Fibroblast of lung (primary cell): ENCODE results near the gene ATF4. TPM values are rescaled to one million over a fixed set of nuclear protein-coding genes. Genes with fewer than 3 reads are reported as not detected.

Source experiments
- DNase-seq, 2 donors: peaks; one replicate each; pipeline versions ENCODE4 v3.0.0 to v3.0.0-alpha.2; 2010; ENCODE audit warnings: low read depth in 2 of 2
- H2AFZ ChIP-seq: 2 replicates; pipeline ENCODE4 v1.5.1; 2012; ENCODE audit warnings: low read length, control low read depth, inconsistent platforms
- H3K27ac ChIP-seq: 2 replicates; pipeline ENCODE4 v1.5.1; 2011; ENCODE audit warnings: low read length, control low read depth; ENCODE audit not compliant: insufficient read depth
- H3K27me3 ChIP-seq: 2 replicates; pipeline ENCODE4 v1.5.1; 2011; ENCODE audit warnings: mild to moderate bottlenecking, low read length; ENCODE audit not compliant: control insufficient read depth, insufficient read depth
- H3K36me3 ChIP-seq: 2 replicates; pipeline ENCODE4 v1.5.1; 2011; ENCODE audit warnings: low read length; ENCODE audit not compliant: control insufficient read depth, insufficient read depth
- H3K4me1 ChIP-seq: 2 replicates; pipeline ENCODE4 v1.5.1; 2011; ENCODE audit warnings: low read length; ENCODE audit not compliant: control insufficient read depth, insufficient read depth; ENCODE audit errors: extremely low read depth
- H3K4me2 ChIP-seq: 2 replicates; pipeline ENCODE4 v1.5.1; 2011; ENCODE audit warnings: low read length, control low read depth; ENCODE audit not compliant: insufficient read depth; ENCODE audit errors: extremely low read depth
- H3K4me3 ChIP-seq, 4 experiments: fragments of 200-600 bp in 1 of 4; sonication (generic) in 1 of 4; replicated peaks in 1 of 4; 2 replicates each; pipeline ENCODE4 v1.5.1; 2011 to 2016; ENCODE audit warnings: low read length in 4 of 4, low read depth in 3 of 4, mild to moderate bottlenecking in 3 of 4, control low read depth in 2 of 4, inconsistent platforms in 1 of 4, mixed read lengths in 1 of 4; ENCODE audit not compliant: insufficient read depth in 1 of 4; ENCODE audit errors: control extremely low read depth in 1 of 4
- H3K79me2 ChIP-seq: 2 replicates; pipeline ENCODE4 v1.5.1; 2012; ENCODE audit warnings: mild to moderate bottlenecking, low read length, inconsistent platforms; ENCODE audit not compliant: control insufficient read depth, insufficient read depth
- H3K9ac ChIP-seq: 2 replicates; pipeline ENCODE4 v1.5.1; 2011; ENCODE audit warnings: mild to moderate bottlenecking, low read length, control low read depth; ENCODE audit not compliant: insufficient read depth
- H3K9me3 ChIP-seq: 2 replicates; pipeline ENCODE4 v1.5.1; 2012; ENCODE audit warnings: low read depth, low read length; ENCODE audit not compliant: control insufficient read depth, insufficient read depth
- H4K20me1 ChIP-seq: 2 replicates; pipeline ENCODE4 v1.5.1; 2011; ENCODE audit warnings: low read length; ENCODE audit not compliant: control insufficient read depth, insufficient read depth; ENCODE audit errors: extremely low read depth
- EZH2 ChIP-seq: IDR thresholded peaks from 2 replicates; pipeline ENCODE4 v1.5.1; 2012; ENCODE audit warnings: low read length, control low read depth, mild to moderate bottlenecking; ENCODE audit errors: missing control alignments
- polyA plus RNA-seq, 2 donors: library from polyadenylated mRNA; depleted of rRNA in 1 of 2; stranded (reverse) in 1 of 2; unstranded in 1 of 2; fragments of >200 nt; gene quantifications; 2 replicates each; pipeline ENCODE4 v1.2.1, GENCODE V29; 2011 to 2012; ENCODE audit warnings: missing spikeins in 1 of 2
- total RNA-seq: library from RNA; depleted of rRNA; stranded (reverse); fragments of >200 nt; gene quantifications from 2 replicates; pipeline ENCODE4 v1.2.1, GENCODE V29; 2014
- TF ChIP-seq, protein P1 (sequence below), 2 donors: IDR thresholded peaks in 1 of 2; conservative IDR thresholded peaks in 1 of 2; 1 replicate in 1 of 2; 2 replicates in 1 of 2; pipeline ENCODE4 v1.5.1; 2011 to 2012; ENCODE audit warnings: low read length in 2 of 2, control low read depth in 1 of 2, inconsistent platforms in 1 of 2, low read depth in 1 of 2, mild to moderate bottlenecking in 1 of 2

The ATF4 gene
- total and polyA plus RNA-seq, 2 donors (not counting 1 experiment from before 2014, with no cell fraction given): 546 to 555 TPM

- Histone ChIP-seq H3K36me3 (peaks cover 24% of the 10 kb centered on the region), H3K27ac (no peak overlapping the region), H4K20me1 (no peaks in the 10 kb centered on the region), H3K9me3 (no peaks in the 10 kb centered on the region), H3K79me2 (peaks cover 6% of the 10 kb centered on the region), H3K9ac (no peak overlapping the region), H3K4me1 (peaks cover 5% of the 10 kb centered on the region), H3K27me3 (no peaks in the 10 kb centered on the region), H2AFZ (no peak overlapping the region), H3K4me3 (no peak overlapping the region), H3K4me2 (no peak overlapping the region)
- TF ChIP-seq, protein P1, sequence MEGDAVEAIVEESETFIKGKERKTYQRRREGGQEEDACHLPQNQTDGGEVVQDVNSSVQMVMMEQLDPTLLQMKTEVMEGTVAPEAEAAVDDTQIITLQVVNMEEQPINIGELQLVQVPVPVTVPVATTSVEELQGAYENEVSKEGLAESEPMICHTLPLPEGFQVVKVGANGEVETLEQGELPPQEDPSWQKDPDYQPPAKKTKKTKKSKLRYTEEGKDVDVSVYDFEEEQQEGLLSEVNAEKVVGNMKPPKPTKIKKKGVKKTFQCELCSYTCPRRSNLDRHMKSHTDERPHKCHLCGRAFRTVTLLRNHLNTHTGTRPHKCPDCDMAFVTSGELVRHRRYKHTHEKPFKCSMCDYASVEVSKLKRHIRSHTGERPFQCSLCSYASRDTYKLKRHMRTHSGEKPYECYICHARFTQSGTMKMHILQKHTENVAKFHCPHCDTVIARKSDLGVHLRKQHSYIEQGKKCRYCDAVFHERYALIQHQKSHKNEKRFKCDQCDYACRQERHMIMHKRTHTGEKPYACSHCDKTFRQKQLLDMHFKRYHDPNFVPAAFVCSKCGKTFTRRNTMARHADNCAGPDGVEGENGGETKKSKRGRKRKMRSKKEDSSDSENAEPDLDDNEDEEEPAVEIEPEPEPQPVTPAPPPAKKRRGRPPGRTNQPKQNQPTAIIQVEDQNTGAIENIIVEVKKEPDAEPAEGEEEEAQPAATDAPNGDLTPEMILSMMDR (conservative IDR thresholded peaks at IDR 0.05 in 1 of 2, IDR thresholded peaks at IDR 0.05 in 1 of 2; ENCODE audit: low read depth in 1 of 2, low read length in 2 of 2): no peak
- TF ChIP-seq EZH2: no peak
- DNase-seq: no peak
Observed at GRCh38 chr22:39515266-39516050, 4.9 kb upstream of the ATF4 start.

DNA sequence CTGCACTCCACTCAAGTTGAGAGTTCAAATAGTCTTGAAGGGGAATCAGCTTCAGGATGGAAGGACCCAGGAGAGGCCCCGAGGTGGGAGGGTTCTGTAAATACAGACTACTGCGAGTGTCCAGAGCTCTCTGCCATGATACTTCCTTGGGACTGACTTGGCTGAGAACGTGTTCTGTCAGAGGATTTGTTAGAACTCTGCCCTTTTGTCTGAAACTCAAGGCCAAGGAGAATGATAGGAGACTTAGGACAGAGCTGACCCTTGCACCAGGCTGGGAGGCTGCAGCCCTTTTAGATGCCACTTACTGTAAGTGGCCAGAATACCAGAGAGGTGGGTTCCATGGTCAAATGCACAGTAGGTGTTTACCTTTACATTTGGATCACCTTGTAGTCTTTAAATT, 2.9 kb upstream of the ATF4 start:
- no peak overlapping the region for H2AFZ ChIP-seq
- peaks cover 22% of the 10 kb centered on the region for H3K36me3 ChIP-seq
- peaks cover 5% of the 10 kb centered on the region for H3K4me1 ChIP-seq
- H3K9me3 ChIP-seq: no peaks in the 10 kb centered on the region
- no peak overlapping the region for H3K27ac ChIP-seq
- DNase-seq: no peak
- no peak for TF ChIP-seq EZH2
- TF ChIP-seq, protein P1 (conservative IDR thresholded peaks at IDR 0.05 in 1 of 2, IDR thresholded peaks at IDR 0.05 in 1 of 2; ENCODE audit: low read depth in 1 of 2, low read length in 2 of 2): no peak
- H3K79me2 ChIP-seq: peaks cover 25% of the 10 kb centered on the region
- H3K4me2 ChIP-seq: no peak overlapping the region
- H4K20me1 ChIP-seq: peaks cover 3% of the 10 kb centered on the region
- no peak overlapping the region for H3K4me3 ChIP-seq
- no peaks in the 10 kb centered on the region for H3K27me3 ChIP-seq
- no peak overlapping the region for H3K9ac ChIP-seq

DNA sequence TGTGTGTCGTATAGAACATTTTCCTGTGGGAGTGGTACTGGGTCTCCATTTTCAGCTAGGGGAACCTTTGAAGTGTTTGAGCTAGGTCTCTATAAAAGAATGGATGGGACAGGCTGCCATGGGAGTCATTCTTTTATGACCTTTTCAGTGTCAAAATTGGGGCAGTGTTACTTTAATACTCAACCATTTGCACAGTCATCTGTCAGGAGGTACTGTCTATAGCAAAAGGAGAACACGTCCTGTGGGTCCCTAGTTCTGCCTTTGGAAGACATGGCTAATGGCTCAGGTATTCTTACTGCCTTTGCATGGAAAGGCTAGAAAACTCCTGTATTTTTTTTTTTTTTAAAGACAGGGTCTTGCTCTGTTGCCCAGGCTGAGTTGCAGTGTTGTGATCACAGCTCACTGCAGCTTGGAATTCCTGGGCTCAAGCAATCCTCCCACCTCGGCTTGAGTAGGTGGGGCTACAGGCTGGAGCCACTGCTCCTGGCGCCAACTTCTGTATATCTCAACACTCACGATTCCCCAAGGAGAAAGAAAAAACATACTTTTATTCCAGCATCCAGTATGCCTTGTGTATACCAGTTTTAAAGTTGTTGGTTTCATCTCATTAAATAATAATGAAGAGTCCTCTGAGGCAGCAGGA, 2.1 kb upstream of the ATF4 start:
- peaks cover 33% of the 10 kb centered on the region for H3K79me2 ChIP-seq
- peaks cover 3% of the 10 kb centered on the region for H4K20me1 ChIP-seq
- peak overlapping the region in 2 of 4 experiments; percentile 70 to 99 for H3K4me3 ChIP-seq

More for the DNA sequence above, 2.1 kb upstream of the ATF4 start:
- Histone ChIP-seq H3K4me2 (peak overlapping the region; percentile 84), H3K27me3 (no peaks in the 10 kb centered on the region), H3K36me3 (peaks cover 25% of the 10 kb centered on the region), H3K9me3 (no peaks in the 10 kb centered on the region), H3K27ac (no peak overlapping the region), H3K9ac (no peak overlapping the region), H3K4me1 (peaks cover 5% of the 10 kb centered on the region), H2AFZ (no peak overlapping the region)
- no peak for DNase-seq
- TF ChIP-seq EZH2: no peak
- TF ChIP-seq, protein P1 (conservative IDR thresholded peaks at IDR 0.05 in 1 of 2, IDR thresholded peaks at IDR 0.05 in 1 of 2; ENCODE audit: low read depth in 1 of 2, low read length in 2 of 2): no peak
